Ovary (tissue), 3 donors: ENCODE data around the gene GTF3C1.

Experiments used
- POLR2A ChIP-seq: fragments of 450-650 bp; IDR thresholded peaks from one replicate; pipeline ENCODE4 v1.6.1; 2017; ENCODE audit warnings: antibody characterized with exemption, mild to moderate bottlenecking, moderate library complexity
- TF ChIP-seq, protein P1 (sequence below), 3 donors: fragments of 450-650 bp in 2 of 3; fragments of 200-600 bp in 1 of 3; IDR thresholded peaks; one replicate each; pipeline versions ENCODE4 v1.5.1 to v1.8.0; 2016 to 2022; ENCODE audit warnings: antibody characterized with exemption in 3 of 3, mild to moderate bottlenecking in 1 of 3
- donor health status: DM: no; HTN: no; CAD: no.

DNA sequence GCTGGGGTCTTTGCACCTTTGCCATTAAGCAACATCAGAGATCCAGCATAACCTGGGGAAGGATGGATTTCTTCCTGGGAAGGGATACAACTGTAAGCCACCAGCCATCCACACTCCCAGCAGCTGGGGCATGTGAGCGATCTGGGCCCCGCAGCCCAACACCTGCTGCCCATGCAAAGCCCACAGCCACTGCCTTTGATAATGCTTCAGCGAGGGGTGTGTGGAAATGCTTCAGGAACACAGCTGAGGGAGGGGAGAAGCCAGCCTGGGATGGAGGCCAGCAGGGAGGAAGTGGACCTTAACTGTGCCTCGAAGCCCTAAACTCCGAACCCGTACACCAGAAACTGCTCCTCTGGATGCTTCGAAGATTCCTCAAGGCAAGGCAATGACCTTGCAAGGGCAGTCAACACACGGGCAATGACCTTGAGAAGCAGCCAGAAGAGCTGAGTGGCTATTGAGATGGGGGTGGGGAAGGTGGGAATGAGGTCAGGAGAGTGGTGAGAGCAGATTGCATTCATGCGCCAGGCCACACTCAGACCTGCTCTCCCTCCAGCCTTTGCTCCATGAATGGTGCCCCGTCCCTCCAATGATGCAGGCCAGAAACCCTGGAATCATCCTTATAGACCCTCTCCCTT is 49.3 kb upstream of the GTF3C1 start:
- TF ChIP-seq, protein P1, sequence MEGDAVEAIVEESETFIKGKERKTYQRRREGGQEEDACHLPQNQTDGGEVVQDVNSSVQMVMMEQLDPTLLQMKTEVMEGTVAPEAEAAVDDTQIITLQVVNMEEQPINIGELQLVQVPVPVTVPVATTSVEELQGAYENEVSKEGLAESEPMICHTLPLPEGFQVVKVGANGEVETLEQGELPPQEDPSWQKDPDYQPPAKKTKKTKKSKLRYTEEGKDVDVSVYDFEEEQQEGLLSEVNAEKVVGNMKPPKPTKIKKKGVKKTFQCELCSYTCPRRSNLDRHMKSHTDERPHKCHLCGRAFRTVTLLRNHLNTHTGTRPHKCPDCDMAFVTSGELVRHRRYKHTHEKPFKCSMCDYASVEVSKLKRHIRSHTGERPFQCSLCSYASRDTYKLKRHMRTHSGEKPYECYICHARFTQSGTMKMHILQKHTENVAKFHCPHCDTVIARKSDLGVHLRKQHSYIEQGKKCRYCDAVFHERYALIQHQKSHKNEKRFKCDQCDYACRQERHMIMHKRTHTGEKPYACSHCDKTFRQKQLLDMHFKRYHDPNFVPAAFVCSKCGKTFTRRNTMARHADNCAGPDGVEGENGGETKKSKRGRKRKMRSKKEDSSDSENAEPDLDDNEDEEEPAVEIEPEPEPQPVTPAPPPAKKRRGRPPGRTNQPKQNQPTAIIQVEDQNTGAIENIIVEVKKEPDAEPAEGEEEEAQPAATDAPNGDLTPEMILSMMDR (IDR thresholded peaks at IDR 0.05), result no peak
- no peak for TF ChIP-seq POLR2A
